Activated CD8-positive, alpha-beta memory T cell treated with anti-CD3 and anti-CD28 coated beads, Interleukin-2, amount 50 U/mL, for 24 hours (primary cell): ENCODE data around the gene TPRX1.
"Not testable (repeated sequence)": the region's sequence is repeated elsewhere in the genome, so short reads cannot be mapped to it uniquely, and the experiment has no call there.

Experiments used
- DNase-seq: peaks from one replicate; pipeline ENCODE4 v3.0.0-alpha.2; 2020; ENCODE audit errors: extremely low read depth

Gene TPRX1, protein sequence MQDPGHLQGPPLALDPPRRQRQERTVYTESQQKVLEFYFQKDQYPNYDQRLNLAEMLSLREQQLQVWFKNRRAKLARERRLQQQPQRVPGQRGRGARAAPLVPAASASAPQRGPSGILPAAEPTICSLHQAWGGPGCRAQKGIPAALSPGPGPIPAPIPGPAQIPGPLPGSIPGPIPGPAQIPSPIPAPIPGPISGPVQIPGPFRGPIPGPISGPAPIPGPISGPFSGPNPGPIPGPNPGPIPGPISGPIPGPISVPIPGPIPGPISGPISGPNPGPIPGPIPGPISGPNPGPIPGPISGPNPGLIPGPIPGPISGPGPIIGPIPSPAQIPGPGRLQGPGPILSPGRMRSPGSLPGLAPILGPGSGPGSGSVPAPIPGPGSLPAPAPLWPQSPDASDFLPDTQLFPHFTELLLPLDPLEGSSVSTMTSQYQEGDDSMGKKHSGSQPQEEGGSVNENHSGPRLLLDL

GRCh38 chr19:47804451-47804850, at the start of gene TPRX1:
Gene TPRX1 (minus strand): TSS chr19:47804551. CDS start chr19:47804539, 12 bp downstream.
- DNase-seq = not testable (repeated sequence)

GRCh38 chr19:47853003-47853402, 48.7 kb upstream of the TPRX1 start:
- no peak for DNase-seq

GRCh38 chr19:47848823-47849473, 44.6 kb upstream of the TPRX1 start:
- no peak for DNase-seq

GRCh38 chr19:47848425-47848822, 44.1 kb upstream of the TPRX1 start:
- no peak for DNase-seq

DNA sequence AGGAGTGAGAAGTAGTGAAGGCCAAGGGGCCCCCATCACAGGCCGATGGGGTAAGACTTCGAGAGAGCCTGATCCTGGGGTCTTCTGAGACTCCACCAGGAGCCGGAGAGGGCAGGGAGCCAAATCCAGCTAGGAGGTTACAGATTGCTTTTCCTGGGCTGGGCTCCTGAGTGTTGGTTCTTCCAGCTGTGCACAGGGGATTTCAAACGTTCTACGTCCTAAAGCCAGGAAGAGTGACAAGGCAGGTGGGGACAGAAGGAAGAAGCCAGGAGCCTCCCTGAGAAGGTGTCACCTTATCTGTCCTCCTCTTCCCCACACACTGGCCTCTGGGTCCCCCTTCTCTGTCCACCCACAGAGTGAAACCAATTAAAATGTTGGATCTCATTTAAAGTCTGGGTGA, 38.6 kb upstream of the TPRX1 start:
- no peak for DNase-seq

DNA sequence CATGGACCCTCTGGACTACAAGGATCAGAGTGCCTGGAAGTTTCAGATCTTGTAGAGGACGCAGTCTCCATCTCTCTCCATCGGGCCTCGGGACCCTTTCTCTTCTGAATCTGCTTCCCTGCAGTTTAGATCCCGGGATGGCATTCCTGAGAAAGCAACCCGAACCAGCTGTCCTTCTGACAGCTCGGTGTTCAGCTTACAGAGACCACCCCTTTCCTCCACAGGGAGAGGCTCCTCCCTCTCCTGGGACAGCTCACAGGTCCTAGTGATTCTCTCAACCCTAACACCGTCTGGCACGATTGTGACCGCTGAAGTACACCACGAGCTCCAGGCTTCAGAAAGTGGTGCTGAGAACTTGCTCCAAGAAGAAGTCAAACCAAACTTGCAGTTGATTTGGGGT, 35.6 kb upstream of the TPRX1 start:
- DNase-seq = no peak

GRCh38 chr19:47839411-47839810, 35.1 kb upstream of the TPRX1 start:
- no peak for DNase-seq

DNA sequence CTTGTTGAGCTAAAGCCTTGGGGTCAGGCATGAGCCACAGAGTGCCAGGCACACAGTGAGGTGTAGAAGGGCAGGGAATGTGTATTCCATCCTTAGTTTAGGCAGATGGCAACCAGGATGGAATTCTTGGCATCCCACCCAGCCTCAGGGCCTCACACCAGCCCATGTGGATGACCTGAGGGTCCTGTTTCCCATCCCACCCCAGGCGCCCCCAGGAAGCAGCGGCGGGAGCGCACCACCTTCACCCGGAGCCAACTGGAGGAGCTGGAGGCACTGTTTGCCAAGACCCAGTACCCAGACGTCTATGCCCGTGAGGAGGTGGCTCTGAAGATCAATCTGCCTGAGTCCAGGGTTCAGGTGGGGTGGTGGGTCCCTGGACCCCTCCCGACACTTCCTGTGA, 31.7 kb upstream of the TPRX1 start:
- no peak for DNase-seq

DNA sequence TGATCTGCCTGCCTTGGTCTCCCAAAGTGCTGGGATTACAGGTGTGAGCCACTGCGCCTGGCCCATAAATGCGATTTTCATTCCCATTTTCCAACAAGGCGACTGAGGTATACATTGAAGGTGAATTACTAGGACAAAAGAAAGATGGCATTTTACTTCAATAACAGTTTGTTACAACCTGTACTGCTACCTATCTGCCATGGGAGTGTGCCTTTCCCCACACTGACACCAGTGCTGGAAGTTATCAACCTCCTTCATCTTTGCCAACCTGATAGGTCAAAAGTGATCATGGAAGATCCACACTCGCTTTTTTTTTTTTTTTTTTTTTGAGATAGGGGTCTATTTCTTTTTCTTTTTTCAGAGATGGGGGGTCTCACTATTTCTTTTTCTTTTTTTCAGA, 28.4 kb upstream of the TPRX1 start:
- DNase-seq = no peak

DNA sequence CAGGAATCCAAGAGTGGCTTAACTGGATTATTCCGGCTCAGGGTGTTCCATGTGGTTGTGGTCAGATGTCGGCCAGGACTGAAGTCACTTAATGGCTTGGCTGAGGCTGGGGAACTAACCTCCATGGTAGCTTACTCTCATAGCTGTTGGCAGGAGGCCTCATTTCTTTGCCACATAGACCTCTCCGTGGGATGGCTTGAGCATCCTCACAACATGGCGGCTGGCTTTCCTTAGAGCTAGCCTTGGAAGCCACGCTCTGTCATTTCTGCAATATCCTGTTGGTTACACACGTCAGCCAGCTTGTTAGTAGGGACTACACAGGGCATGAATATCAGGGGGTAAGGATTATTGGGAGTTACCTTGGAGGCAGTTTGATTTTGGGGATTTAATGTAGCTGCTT, 22.4 kb upstream of the TPRX1 start:
- DNase-seq = no peak

- DNase-seq = no peak
Measured at GRCh38 chr19:47824396-47824795, 20.0 kb upstream of the TPRX1 start.

GRCh38 chr19:47821460-47822020, 17.2 kb upstream of the TPRX1 start, which contains the start of gene CRX:
Gene CRX (plus strand): TSS chr19:47821937. CDS start chr19:47834444, 12,507 bp downstream.
- DNase-seq = no peak

DNA sequence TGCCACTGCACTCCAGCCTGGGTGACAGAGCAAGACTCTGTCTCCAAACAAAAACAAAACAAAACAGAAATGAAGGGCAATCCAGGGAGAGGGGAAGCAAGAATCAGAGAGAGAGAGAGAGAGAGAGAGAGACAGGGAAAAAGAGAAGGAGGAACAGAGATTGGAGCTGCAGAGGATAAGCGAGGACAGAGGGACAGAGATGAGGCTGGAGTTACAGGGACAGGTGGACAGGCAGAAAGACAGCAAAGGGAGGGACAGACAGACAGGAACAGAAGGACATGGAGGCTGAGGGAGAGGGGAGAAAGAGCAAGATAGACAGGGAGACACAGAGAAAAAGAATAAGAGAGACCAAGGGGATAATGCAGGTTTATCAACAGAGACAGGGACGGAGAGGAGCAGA, 16.1 kb upstream of the TPRX1 start:
- no peak for DNase-seq

- DNase-seq = no peak
Measured at GRCh38 chr19:47819858-47820257, 15.5 kb upstream of the TPRX1 start.

GRCh38 chr19:47818221-47818620, 13.9 kb upstream of the TPRX1 start:
- DNase-seq = not testable (repeated sequence)

- not testable (repeated sequence) for DNase-seq
Measured at GRCh38 chr19:47816270-47816669, 11.9 kb upstream of the TPRX1 start.

DNA sequence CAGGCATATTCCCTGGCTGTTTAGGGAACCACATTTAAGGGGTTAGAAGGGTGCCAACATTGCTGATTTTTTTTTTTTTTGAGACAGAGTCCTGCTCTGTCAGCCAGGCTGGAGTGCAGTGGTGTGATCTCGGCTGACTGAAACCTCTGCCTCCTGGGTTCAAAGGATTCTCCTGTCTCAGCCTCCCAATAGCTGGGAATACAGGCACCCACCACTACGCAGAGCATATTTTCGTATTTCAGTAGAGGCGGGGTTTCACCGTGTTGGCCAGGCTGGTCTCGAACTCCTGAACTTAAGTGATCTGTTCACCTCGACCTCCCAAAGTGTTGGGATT, 9.6 kb upstream of the TPRX1 start:
- no peak for DNase-seq

DNA sequence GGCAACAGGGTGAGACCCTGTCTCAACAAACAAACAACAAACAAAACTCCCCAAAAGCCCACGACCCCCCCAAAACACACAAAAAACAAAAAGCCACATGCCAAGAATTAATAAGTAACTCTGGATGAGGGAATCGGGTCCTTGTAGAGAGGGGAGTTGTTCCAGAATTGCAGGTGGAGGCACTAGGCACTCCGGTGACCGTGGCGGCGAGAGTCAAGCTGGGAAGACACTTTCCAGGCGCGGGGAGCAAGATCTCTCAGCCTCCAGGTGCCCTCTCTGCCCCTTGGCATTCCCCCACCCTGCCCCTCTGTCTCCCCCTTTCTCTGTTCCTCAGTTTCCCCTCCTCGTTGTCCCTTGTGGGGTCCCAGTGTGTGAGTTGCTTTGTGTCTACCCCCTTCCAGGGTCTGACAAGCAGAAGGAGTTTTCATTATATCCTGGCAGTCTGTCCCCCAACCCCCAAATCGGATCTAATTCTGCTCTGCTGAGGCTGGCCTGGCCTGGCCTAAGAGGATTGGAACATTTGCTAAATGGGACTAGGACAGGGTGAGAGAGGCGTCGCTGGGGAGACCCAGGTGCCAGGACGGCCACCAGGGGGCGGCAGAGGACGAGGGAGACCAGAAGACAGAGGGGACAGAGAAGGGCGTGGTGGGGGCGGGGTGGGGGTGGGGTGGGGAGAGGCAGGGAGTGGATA, 9.1 kb upstream of the TPRX1 start:
- DNase-seq = peak; percentile 44

DNA sequence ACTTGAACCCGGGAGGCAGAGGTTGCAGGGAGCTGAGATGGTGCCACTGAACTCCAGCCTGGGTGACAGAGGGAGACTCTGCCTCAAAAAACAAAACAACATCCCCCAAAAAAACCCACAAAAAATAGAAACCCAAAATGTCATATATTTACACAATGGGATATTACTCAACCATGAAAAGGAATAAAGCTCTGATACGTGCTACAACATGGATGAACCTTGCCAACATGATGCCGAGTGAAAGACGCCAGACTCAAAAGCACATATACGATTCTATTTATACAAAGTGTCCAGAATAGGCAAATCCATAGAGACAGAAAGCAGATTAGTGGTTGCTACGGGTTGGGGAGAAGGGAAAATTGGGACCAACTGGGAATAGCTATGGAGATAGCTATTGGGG, 2.1 kb upstream of the TPRX1 start:
- DNase-seq = no peak

DNA sequence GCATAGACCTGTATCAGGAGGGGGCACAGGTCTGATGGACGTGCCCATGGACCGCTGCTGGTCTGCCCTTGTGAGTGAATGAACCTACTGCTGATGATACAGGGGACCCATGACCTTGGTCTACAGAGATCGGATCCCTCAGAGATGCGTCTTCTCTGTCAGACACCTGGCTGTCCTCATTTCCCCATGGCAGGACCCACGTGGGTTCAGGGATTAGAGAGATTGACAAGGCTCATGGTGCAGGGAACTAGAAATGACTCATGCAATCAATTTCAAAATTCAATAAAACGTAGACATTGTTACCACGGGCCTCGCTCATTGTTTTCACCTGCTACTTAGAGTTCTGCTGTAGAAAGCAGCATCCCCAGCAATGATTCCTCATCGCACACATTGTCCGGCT, 962 bp upstream of the TPRX1 start:
- DNase-seq = no peak

GRCh38 chr19:47803671-47804070, 680 bp downstream of the TPRX1 start:
- DNase-seq = not testable (repeated sequence)

DNA sequence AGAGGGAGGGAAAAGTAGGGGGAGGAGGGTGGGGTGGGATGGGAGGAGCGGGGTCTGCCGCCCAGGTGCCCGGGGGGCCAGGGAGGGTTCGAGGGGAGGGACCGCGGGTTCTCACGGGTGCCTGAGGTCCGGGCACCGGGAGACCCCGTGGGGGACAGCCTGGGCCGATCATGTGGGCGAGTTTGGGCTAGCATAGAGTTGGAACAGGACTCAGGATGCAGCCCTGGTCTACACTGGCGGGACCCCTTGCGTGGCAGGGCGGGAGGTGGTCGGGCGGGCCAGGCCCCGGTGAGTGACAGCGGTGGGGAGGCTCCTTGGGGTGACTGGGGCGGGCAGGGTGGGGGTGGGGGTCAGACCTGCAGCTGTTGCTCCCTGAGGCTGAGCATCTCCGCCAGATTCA, 1.2 kb downstream of the TPRX1 start:
- not testable (repeated sequence) for DNase-seq
